ENCODE data around the gene GLTPD2. TPM values are rescaled to one million over a fixed set of nuclear protein-coding genes. Genes with fewer than 3 reads are reported as not detected.

Gene GLTPD2
- not detected in 2 replicates for total RNA-seq

DNA sequence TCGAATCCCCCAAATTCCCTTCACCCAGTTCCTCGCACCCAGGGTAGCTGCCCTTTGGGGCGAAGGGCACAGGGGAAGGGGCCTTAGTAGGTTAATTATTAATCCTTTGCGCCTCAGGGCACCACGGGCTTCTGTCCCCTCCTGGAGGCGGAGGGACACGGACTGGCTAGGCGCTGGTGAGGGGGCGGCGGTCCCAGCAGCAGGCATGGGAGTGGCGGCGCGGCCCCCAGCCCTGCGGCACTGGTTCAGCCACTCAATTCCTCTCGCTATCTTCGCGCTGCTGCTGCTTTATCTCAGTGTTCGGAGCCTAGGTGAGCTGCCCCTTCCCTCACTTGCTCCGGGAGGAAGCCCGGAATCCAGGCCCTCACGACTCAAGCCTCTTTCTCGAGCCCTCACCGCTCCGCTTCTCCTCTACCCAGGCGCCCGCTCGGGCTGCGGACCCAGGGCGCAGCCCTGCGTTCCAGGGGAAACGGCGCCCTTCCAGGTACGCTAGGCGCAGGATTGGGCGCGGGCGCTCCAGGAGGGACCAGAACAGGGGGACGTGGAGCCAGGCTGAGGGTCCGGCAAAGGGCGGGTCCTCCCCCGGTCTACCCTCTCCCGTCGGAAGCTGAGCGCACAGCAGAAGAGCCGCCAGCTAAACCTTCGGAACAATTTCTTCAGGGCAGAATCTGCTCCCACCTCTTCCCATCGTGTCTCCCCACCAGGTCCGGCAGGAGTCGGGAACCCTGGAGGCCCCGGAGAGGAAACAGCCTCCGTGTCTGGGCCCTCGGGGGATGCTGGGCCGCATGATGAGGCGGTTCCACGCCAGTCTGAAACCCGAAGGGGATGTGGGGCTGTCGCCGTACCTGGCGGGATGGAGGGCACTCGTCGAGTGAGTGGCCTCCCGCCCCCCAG is at the start of gene GLTPD2:
Gene GLTPD2, plus strand, starts transcription at position 158 of the 894 bp plus-strand sequence. Its CDS starts 48 bp downstream, at position 206.

DNA sequence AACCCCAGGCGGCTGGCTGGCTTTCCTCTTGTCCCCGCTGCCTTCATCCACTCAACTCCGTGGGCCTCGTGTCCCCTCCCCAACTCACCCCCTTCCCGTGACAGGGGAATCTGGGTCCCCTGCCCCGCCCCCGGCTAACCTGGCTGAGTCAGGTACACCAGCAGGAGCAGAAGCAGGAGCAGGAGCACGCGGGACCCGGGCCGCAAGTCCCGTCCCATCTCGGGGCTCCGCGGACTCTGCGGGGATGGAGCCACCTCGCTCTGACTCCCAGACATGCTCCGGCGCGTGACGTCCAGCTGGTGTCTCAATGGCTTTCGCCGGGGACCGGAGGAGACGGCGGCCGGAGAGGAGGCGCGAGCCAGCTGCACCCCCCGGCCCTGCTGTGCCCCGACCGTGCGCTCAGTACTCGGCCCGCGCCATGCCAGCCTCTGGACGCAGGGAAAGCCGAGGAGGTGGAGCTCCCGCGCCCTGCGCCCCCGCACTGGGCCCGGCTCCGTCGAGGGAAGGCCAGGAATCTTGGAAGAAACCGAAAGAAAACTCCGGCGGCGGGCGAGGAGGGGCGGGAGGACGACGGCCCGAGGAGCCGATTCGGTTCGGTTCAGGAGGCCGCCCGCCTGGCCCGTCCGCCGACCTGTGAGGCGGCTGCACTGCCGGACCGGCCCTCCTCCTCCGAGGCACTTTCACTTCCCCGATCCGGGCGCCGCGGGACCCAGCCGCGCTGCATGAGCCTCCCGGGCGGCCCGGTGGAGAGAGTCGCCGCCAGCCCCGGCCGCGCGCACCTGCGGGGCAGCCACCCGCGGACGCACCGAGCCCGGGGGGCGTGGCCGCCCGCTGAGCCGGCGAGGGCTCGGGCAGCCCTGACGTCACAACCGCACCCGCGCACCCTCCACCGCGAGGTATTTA is 49.4 kb upstream of the GLTPD2 start, which contains the start of the genes CXCL16 and ZMYND15:
Gene CXCL16, minus strand, starts transcription at position 807 of the 903 bp plus-strand sequence. Its CDS starts 589 bp downstream, at position 218.
Gene ZMYND15, plus strand, starts transcription at position 712 of the 903 bp plus-strand sequence. CDS start 716 bp downstream, outside the sequence.

DNA sequence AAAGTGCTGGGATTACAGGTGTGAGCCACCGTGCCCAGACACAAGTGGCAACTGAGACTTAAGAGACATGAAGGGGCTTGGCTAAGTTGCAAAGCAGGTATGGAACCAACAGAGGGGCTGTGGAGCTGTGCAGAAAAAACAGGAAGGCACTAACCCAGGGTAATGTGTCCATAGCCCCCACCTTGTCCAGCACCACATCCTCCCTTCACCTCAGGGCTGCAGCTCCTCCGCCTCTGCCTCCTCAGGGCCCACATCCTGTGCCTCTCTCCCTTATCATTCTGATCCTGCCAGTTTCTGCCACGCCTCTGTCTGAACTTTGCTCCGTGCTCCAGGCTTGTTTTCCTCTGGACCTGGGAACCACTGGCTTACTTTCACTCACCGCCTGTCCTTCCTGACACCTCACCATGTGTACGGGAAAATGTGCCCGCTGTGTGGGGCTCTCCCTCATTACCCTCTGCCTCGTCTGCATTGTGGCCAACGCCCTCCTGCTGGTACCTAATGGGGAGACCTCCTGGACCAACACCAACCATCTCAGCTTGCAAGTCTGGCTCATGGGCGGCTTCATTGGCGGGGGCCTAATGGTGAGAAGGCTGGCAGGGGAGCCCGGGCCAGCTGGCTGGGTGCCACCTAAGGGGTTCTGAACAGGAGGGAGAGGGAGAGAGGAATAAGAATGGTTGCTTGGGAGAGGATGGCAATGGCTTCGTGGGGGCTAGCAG is 17.1 kb upstream of the GLTPD2 start, which contains the start of gene TM4SF5:
Gene TM4SF5, plus strand, starts transcription at position 368 of the 716 bp plus-strand sequence. Its CDS starts 37 bp downstream, at position 405.

DNA sequence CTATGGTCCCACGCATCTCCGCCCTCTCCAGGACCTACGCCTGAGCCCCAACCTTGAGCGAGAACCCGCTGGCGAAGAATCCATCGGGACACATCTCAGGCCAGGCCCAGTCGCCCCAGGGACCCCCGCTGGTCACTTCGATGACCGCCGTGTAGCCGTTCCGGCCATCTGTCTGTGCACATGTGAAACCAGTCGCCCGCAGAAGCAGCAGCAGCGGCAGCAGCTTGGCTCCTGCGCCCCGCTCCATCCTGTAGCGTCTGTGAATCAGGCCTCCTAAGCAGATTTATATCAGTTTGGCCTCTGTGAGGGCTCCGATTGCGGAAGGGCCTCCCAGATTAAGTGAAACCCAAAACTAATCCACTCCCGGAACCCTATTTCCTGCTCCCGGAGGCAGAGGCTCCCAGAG is 2.7 kb upstream of the GLTPD2 start, which contains the start of gene VMO1:
Gene VMO1, minus strand, starts transcription at position 259 of the 406 bp plus-strand sequence. Its CDS starts 12 bp downstream, at position 247.

GRCh38 chr17:4802228-4802627 is 13.5 kb downstream of the GLTPD2 start, which contains the start of gene C17orf114:
C17orf114 (minus strand) TSS chr17:4802328.

DNA sequence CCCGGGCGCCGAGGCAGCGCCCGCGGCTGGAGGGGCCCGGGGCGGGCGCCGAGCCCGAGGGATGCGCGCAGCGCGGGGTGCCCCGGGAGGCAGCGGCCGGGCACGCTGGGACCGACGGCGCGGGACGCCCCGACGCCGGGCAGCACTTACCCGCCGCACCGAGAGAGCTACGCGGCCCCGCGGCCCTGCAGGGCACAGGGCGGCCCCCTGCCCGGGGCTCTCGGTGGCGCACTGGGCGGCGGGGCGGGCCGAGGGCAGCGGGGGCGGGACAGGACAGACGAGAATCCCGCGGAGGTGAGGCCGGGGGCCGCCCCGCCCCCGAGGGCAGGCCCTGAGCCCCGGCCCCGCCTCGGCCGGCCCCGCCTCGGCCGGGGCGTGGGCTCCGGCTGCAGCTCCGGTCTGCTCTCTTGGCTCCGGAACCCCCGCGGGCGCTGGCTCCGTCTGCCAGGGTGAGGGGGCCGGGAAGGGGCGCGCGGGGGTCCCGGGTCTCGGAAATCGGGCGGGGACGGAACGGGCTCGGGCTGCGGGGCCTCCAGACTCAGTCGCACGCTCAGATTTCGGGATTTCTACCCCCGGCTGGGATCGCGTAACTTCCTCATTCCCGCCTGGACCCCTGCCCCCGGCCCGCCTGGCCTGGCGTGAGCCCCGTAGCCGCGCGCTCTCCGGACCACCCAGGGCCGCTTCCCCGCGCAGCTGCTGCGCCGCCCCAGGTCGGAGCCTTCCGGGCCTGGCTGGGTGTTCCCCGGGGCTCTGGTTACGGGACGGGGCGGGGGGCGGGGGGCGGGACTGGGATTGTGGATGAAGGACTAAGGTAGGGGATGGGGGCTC is 18.2 kb downstream of the GLTPD2 start, which contains the start of gene PLD2:
Gene PLD2, plus strand, starts transcription at position 376 of the 828 bp plus-strand sequence. CDS start 621 bp downstream, outside the sequence.

DNA sequence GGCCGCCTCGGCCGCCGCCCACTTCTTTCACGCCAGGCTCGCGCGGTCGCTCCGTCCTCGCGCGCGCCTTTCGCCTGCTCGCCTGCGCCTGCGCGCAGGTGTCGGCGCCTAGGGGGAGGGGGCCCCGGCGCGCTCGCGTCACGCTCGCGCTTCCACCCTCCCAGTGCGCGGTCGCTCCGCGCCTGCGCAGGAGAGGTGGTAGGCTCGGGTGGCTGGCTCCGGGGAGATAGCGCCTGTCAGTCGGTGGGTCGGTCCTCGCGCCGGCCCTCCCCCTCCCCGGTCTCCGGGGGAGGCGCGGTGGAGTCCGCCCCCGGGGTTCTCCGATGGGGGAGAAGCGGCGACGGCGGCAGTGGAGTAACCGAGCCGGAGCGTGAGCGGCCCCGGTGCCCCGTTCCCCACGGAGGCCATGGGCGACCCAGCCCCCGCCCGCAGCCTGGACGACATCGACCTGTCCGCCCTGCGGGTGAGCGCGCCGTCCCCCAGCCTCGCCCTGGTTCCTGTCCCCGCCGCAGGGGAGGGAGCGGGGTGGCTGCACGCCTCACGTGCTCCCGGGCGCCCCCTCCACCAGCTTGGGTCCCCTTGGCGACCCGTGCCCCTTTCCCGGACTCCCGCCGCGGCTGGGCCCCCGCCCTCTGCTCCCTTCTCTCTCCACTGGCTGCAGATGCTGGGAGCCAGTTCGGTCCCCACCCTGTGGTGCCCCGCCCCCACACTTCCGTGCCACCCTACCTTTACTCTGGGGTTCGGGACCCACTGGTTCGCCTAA is 44.6 kb downstream of the GLTPD2 start, which contains the start of gene MINK1:
Gene MINK1, plus strand, starts transcription at position 163 of the 763 bp plus-strand sequence. Its CDS starts 244 bp downstream, at position 407.

Other genes starting within 250 kb of the GLTPD2 start
- gene MYBBP1A, start 233.6 kb upstream of the GLTPD2 start, total RNA-seq = 85.0 and 85.7 TPM in 2 replicates
- not detected in 2 replicates for gene GGT6, start 228.4 kb upstream of the GLTPD2 start, total RNA-seq
- 0.20 TPM in 1 of 2 replicates, not detected in the other for gene SMTNL2, start 204.4 kb upstream of the GLTPD2 start, total RNA-seq
- gene ALOX15, start 147.3 kb upstream of the GLTPD2 start, total RNA-seq = not detected in 2 replicates
- 38.2 and 40.3 TPM in 2 replicates for gene PELP1, start 84.8 kb upstream of the GLTPD2 start, total RNA-seq
- gene ARRB2, start 78.3 kb upstream of the GLTPD2 start, total RNA-seq = 15.3 and 18.1 TPM in 2 replicates
- 27.3 and 31.6 TPM in 2 replicates for gene MED11, start 57.5 kb upstream of the GLTPD2 start, total RNA-seq
- gene ZMYND15, start 49.1 kb upstream of the GLTPD2 start, total RNA-seq = 0.07 and 0.10 TPM in 2 replicates
- gene CXCL16, start 49.0 kb upstream of the GLTPD2 start, total RNA-seq = 10.3 and 11.9 TPM in 2 replicates
- not detected in 2 replicates for gene TM4SF5, start 17.1 kb upstream of the GLTPD2 start, total RNA-seq
- gene VMO1, start 2.6 kb upstream of the GLTPD2 start, total RNA-seq = 0.13 and 0.44 TPM in 2 replicates
- 334 and 357 TPM in 2 replicates for gene PSMB6, start 7.2 kb downstream of the GLTPD2 start, total RNA-seq
- 18.0 and 18.8 TPM in 2 replicates for gene PLD2, start 18.2 kb downstream of the GLTPD2 start, total RNA-seq
- gene MINK1, start 44.4 kb downstream of the GLTPD2 start, total RNA-seq = 30.3 and 30.9 TPM in 2 replicates
- 0.30 and 0.93 TPM in 2 replicates for gene C17orf107, start 110.6 kb downstream of the GLTPD2 start, total RNA-seq
- 1.5 and 2.5 TPM in 2 replicates for gene CHRNE, start 114.1 kb downstream of the GLTPD2 start, total RNA-seq
- gene GP1BA, start 143.3 kb downstream of the GLTPD2 start, total RNA-seq = 0.05 TPM in 1 of 2 replicates, not detected in the other
- gene SLC25A11, start 151.1 kb downstream of the GLTPD2 start, total RNA-seq = 45.6 and 62.0 TPM in 2 replicates
- gene RNF167, start 151.3 kb downstream of the GLTPD2 start, total RNA-seq = 41.0 and 49.0 TPM in 2 replicates
- gene PFN1, start 159.6 kb downstream of the GLTPD2 start, total RNA-seq = 1,622 and 1,639 TPM in 2 replicates
- gene ENO3, start 162.2 kb downstream of the GLTPD2 start, total RNA-seq = 0.10 TPM in 1 of 2 replicates, not detected in the other
- gene SPAG7, start 178.9 kb downstream of the GLTPD2 start, total RNA-seq = 80.1 and 81.1 TPM in 2 replicates
- gene CAMTA2, start 198.7 kb downstream of the GLTPD2 start, total RNA-seq = 11.8 and 14.2 TPM in 2 replicates
- gene INCA1, start 208.6 kb downstream of the GLTPD2 start, total RNA-seq = 0.39 TPM in 1 of 2 replicates, not detected in the other
- gene KIF1C, start 209.0 kb downstream of the GLTPD2 start, total RNA-seq = 90.9 and 96.7 TPM in 2 replicates
- gene SLC52A1, start 246.5 kb downstream of the GLTPD2 start, total RNA-seq = 0.69 and 1.00 TPM in 2 replicates